HCT116 (cell line): ENCODE data around the gene DHX15. TPM values are rescaled to one million over a fixed set of nuclear protein-coding genes. Genes with fewer than 3 reads are reported as not detected.

Source experiments
- ATAC-seq: fragments of 200-7000 bp; cut with Tn5 transposase; 2 replicates; pipeline ENCODE4 v1.9.1; 2020; ENCODE audit warnings: mild to moderate bottlenecking, moderate library complexity
- BruUV-seq: library from RNA; stranded (reverse); fragments of 400-500 nt; replicated peaks from 2 replicates; lab custom pipeline; 2021; lab: Mats Ljungman, UMichigan
- CTCF ChIA-PET: fragments of 300-600 bp; sonication (Branson Sonifier 250); formaldehyde crosslinking; loops from one replicate; lab custom pipeline; 2021; ENCODE audit warnings: antibody characterized with exemption; lab: Charles Lee
- POLR2A ChIA-PET: fragments of 300-600, 350-600 bp; sonication (Branson Sonifier 250); formaldehyde crosslinking; loops from one replicate; lab custom pipeline; 2021; ENCODE audit warnings: antibody characterized with exemption; lab: Charles Lee
- RAD21 ChIA-PET, 2 experiments: fragments of 300-600 bp; sonication (Branson Sonifier 250); formaldehyde crosslinking; loops; one replicate each; lab custom pipeline; 2023; ENCODE audit warnings: low total read pairs in 2 of 2; ENCODE audit not compliant: uncharacterized antibody in 2 of 2, unreplicated experiment in 2 of 2, low non-redundant PET in 1 of 2; lab: Charles Lee
- DNase-seq: peaks from one replicate; pipeline ENCODE4 v3.0.0-alpha.2; 2010; ENCODE audit warnings: low read depth, low spot score
- H2AFZ ChIP-seq: fragments of 200-600 bp; shearing (Covaris generic), sonication (generic); 2 replicates; pipeline ENCODE4 v1.6.1; 2017; ENCODE audit warnings: low read depth, mixed run types, mixed read lengths, antibody characterized with exemption, low read length; ENCODE audit not compliant: poor library complexity, severe bottlenecking
- H3K27ac ChIP-seq: 2 replicates; pipeline ENCODE4 v1.5.1; 2012; ENCODE audit warnings: low read depth, low read length
- H3K27me3 ChIP-seq: fragments of 200-600 bp; sonication (generic); 2 replicates; pipeline ENCODE4 v1.6.1; 2016; ENCODE audit warnings: mixed run types, low read length, mixed read lengths; ENCODE audit not compliant: insufficient read depth
- H3K36me3 ChIP-seq, 2 experiments: fragments of 200-500 bp in 1 of 2; fragments of 200-600 bp in 1 of 2; sonication (Bioruptor generic) in 1 of 2; sonication (generic) in 1 of 2; 2 replicates each; pipeline versions ENCODE4 v1.5.1 to v1.6.1; 2014 to 2016; ENCODE audit warnings: low read length in 2 of 2, inconsistent platforms in 1 of 2, mixed read lengths in 1 of 2, mixed run types in 1 of 2; ENCODE audit not compliant: insufficient read depth in 2 of 2, control insufficient read depth in 1 of 2
- H3K4me1 ChIP-seq, 2 experiments: fragments of 200-600 bp in 1 of 2; sonication (generic) in 1 of 2; 2 replicates each; pipeline versions ENCODE4 v1.5.1 to v1.6.1; 2012 to 2017; ENCODE audit warnings: low read length in 2 of 2, inconsistent platforms in 1 of 2, mild to moderate bottlenecking in 1 of 2, mixed read lengths in 1 of 2, mixed run types in 1 of 2, moderate library complexity in 1 of 2; ENCODE audit not compliant: insufficient read depth in 2 of 2, control insufficient read depth in 1 of 2
- H3K4me2 ChIP-seq: fragments of 200-600 bp; sonication (generic); 2 replicates; pipeline ENCODE4 v1.6.1; 2017; ENCODE audit warnings: mixed run types, low read length, mixed read lengths
- H3K4me3 ChIP-seq, 2 experiments: fragments of 200-600 bp in 1 of 2; sonication (generic) in 1 of 2; replicated peaks in 1 of 2; 2 replicates each; pipeline ENCODE4 v1.5.1; 2011 to 2016; ENCODE audit warnings: low read length in 2 of 2, control low read depth in 1 of 2, low read depth in 1 of 2, mild to moderate bottlenecking in 1 of 2, mixed read lengths in 1 of 2, mixed run types in 1 of 2
- H3K79me2 ChIP-seq: fragments of 200-600 bp; sonication (generic); 2 replicates; pipeline ENCODE4 v1.6.1; 2017; ENCODE audit warnings: mild to moderate bottlenecking, mixed run types, low read length, moderate library complexity, mixed read lengths; ENCODE audit not compliant: insufficient read depth
- H3K9ac ChIP-seq: fragments of 200-600 bp; sonication (generic); 2 replicates; pipeline ENCODE4 v1.6.1; 2016; ENCODE audit warnings: low read length, mixed read lengths
- H3K9me2 ChIP-seq: fragments of 200-600 bp; sonication (generic), shearing (Covaris generic); 2 replicates; pipeline ENCODE4 v1.6.1; 2017; ENCODE audit warnings: mixed run types, mild to moderate bottlenecking, moderate library complexity; ENCODE audit not compliant: insufficient read depth
- H3K9me3 ChIP-seq, 2 experiments: fragments of 200-500 bp in 1 of 2; fragments of 200-600 bp in 1 of 2; sonication (Bioruptor generic) in 1 of 2; sonication (generic) in 1 of 2; 2 replicates each; pipeline ENCODE4 v1.6.1; 2014 to 2017; ENCODE audit warnings: low read length in 2 of 2, mixed read lengths in 2 of 2, inconsistent platforms in 1 of 2, low read depth in 1 of 2, mild to moderate bottlenecking in 1 of 2, mixed run types in 1 of 2, moderate library complexity in 1 of 2; ENCODE audit not compliant: control insufficient read depth in 1 of 2, insufficient read depth in 1 of 2
- H4K20me1 ChIP-seq: fragments of 200-600 bp; sonication (generic), shearing (Covaris generic); 2 replicates; pipeline ENCODE4 v1.6.1; 2017; ENCODE audit warnings: mixed run types, mild to moderate bottlenecking, moderate library complexity; ENCODE audit not compliant: insufficient read depth
- CBX3 ChIP-seq: IDR thresholded peaks from 2 replicates; pipeline ENCODE4 v1.6.1; 2012; ENCODE audit warnings: low read depth
- CEBPB ChIP-seq: IDR thresholded peaks from 2 replicates; pipeline ENCODE4 v1.6.1; 2012; ENCODE audit warnings: low read depth
- CTCF ChIP-seq, 3 experiments: fragments of 200-600 bp in 1 of 3; sonication (generic) in 1 of 3; IDR thresholded peaks in 2 of 3; conservative IDR thresholded peaks in 1 of 3; 2 replicates each; pipeline ENCODE4 v1.5.1; 2012 to 2017; ENCODE audit warnings: low read depth in 2 of 3, low read length in 2 of 3, antibody characterized with exemption in 1 of 3, borderline replicate concordance in 1 of 3, control low read depth in 1 of 3, mild to moderate bottlenecking in 1 of 3, mixed read lengths in 1 of 3, mixed run types in 1 of 3, moderate library complexity in 1 of 3; ENCODE audit not compliant: insufficient read depth in 1 of 3
- EGR1 ChIP-seq: IDR thresholded peaks from 2 replicates; pipeline ENCODE4 v1.6.1; 2012; ENCODE audit warnings: low read depth
- EZH2 ChIP-seq: fragments of 200-600 bp; sonication (generic); IDR thresholded peaks from 2 replicates; pipeline ENCODE4 v1.6.1; 2017; ENCODE audit warnings: antibody characterized with exemption, mixed run types
- EZH2phosphoT487 ChIP-seq: fragments of 200-600 bp; IDR thresholded peaks from 2 replicates; pipeline ENCODE4 v1.6.1; 2018; ENCODE audit warnings: antibody characterized with exemption, borderline replicate concordance
- FOSL1 ChIP-seq: IDR thresholded peaks from 2 replicates; pipeline ENCODE4 v1.6.1; 2012; ENCODE audit warnings: low read depth
- JUND ChIP-seq: IDR thresholded peaks from 2 replicates; pipeline ENCODE4 v1.6.1; 2012
- POLR2AphosphoS5 ChIP-seq: IDR thresholded peaks from 2 replicates; pipeline ENCODE4 v1.6.1; 2011; ENCODE audit warnings: mild to moderate bottlenecking, low read depth, low read length, moderate library complexity
- REST ChIP-seq: IDR thresholded peaks from 2 replicates; pipeline ENCODE4 v1.6.1; 2012; ENCODE audit warnings: low read depth
- SIN3A ChIP-seq: IDR thresholded peaks from 2 replicates; pipeline ENCODE4 v1.6.1; 2012; ENCODE audit warnings: low read depth
- SRF ChIP-seq: IDR thresholded peaks from 2 replicates; pipeline ENCODE4 v1.6.1; 2012; ENCODE audit warnings: low read depth
- TCF7L2 ChIP-seq: IDR thresholded peaks from 2 replicates; pipeline ENCODE4 v1.7.0; 2011; ENCODE audit warnings: borderline replicate concordance, inconsistent platforms; ENCODE audit not compliant: insufficient read depth, insufficient read length; ENCODE audit errors: extremely low read depth
- YY1 ChIP-seq: IDR thresholded peaks from 2 replicates; pipeline ENCODE4 v1.6.1; 2011; ENCODE audit warnings: low read length, low read depth, moderate library complexity, mild to moderate bottlenecking; ENCODE audit not compliant: insufficient replicate concordance; ENCODE audit errors: extremely low read depth
- ZFX ChIP-seq: fragments of 450-650 bp; IDR thresholded peaks from 2 replicates; pipeline ENCODE4 v1.6.1; 2017
- ZNF274 ChIP-seq: fragments of 200-500 bp; sonication (Bioruptor generic); IDR thresholded peaks from 2 replicates; pipeline ENCODE4 v1.6.1; 2014; ENCODE audit warnings: mild to moderate bottlenecking, low read depth, low read length, inconsistent platforms
- intact Hi-C: fragments of 100-400 bp; cut with micrococcal nuclease; formaldehyde crosslinking; loops from 2 replicates; pipeline ENCODE4 v1.10.0; 2022
- total RNA-seq: library from RNA; stranded (reverse); gene quantifications from one replicate; pipeline ENCODE4 v1.2.1, GENCODE V29; 2021; ENCODE audit not compliant: unreplicated experiment

Gene DHX15
- total RNA-seq, 1 experiment from 2014 or later = 195 TPM

- TF ChIP-seq POLR2AphosphoS5 (no peak), SRF (no peak), REST (no peak), ZNF274 (no peak), CBX3 (no peak), EZH2 (no peak), JUND (no peak), EGR1 (no peak), SIN3A (no peak), EZH2phosphoT487 (no peak), CEBPB (no peak), ZFX (no peak), FOSL1 (no peak), CTCF (IDR thresholded peaks at IDR 0.05 in 2 of 3, conservative IDR thresholded peaks at IDR 0.05 in 1 of 3; ENCODE audit: borderline replicate concordance in 1 of 3, insufficient read depth in 1 of 3, low read depth in 2 of 3, low read length in 2 of 3) (no peak), TCF7L2 (no peak), YY1 (no peak)
- TF ChIP-seq, all 23 proteins: peak for 0
- H3K79me2 ChIP-seq = peaks cover 52% of the 10 kb centered on the region
- H3K27me3 ChIP-seq = no peaks in the 10 kb centered on the region
- no peak overlapping the region for H3K4me2 ChIP-seq
- ChIA-PET RAD21 (no interaction called here), CTCF (no interaction called here), POLR2A (no interaction called here)
- intact Hi-C loops = no loop called here
- H3K36me3 ChIP-seq = peaks cover 2 to 24% of the 10 kb centered on the region in 2 experiments; a peak in 3 of 4 replicates
- H4K20me1 ChIP-seq = peaks cover 33% of the 10 kb centered on the region; the same call in 1 of the 2 replicates
- ATAC-seq (no peak), DNase-seq (no peak)
- no peaks in the 10 kb centered on the region for H3K9me2 ChIP-seq
- no peak overlapping the region for H3K27ac ChIP-seq
- H3K4me3 ChIP-seq = no peak overlapping the region
- H3K4me1 ChIP-seq = no peaks in the 10 kb centered on the region
- H3K9me3 ChIP-seq = no peaks in the 10 kb centered on the region
- H2AFZ ChIP-seq = no peak overlapping the region
- no TSS peak for BruUV-seq
- H3K9ac ChIP-seq = no peak overlapping the region
These were observed 67.4 kb downstream of the DHX15 start for GRCh38 chr4:24516926-24517325.
